Activated CD4-positive, alpha-beta T cell treated with anti-CD3 and anti-CD28 coated beads for 36 hours (primary cell): ENCODE results near the gene SPON1. TPM values are rescaled to one million over a fixed set of nuclear protein-coding genes. Genes with fewer than 3 reads are reported as not detected.
"Not testable (repeated sequence)": the region's sequence is repeated elsewhere in the genome, so short reads cannot be mapped to it uniquely, and the experiment has no call there.

ENCODE experiments used
- ATAC-seq: fragments of 200-7000 bp; cut with Tn5 transposase; one replicate; pipeline ENCODE4 v1.10.0; 2021; ENCODE audit warnings: mild to moderate bottlenecking, moderate library complexity
- CTCF ChIA-PET: fragments of 350-600 bp; sonication (Branson Sonifier 250); formaldehyde crosslinking; loops from one replicate; lab custom pipeline; 2021; ENCODE audit warnings: antibody characterized with exemption; lab: Charles Lee
- POLR2A ChIA-PET: fragments of 350-600 bp; sonication (Branson Sonifier 250); formaldehyde crosslinking; loops from one replicate; lab custom pipeline; 2021; ENCODE audit warnings: antibody characterized with exemption, inconsistent platforms; lab: Charles Lee
- DNase-seq: peaks from one replicate; pipeline ENCODE4 v3.0.0-alpha.2; 2020
- H3K27ac Mint-ChIP-seq: one replicate; pipeline ENCODE4 v1.8.0; 2021; ENCODE audit warnings: mixed read lengths
- H3K27me3 Mint-ChIP-seq: one replicate; pipeline ENCODE4 v1.8.0; 2021; ENCODE audit warnings: mixed read lengths
- H3K36me3 Mint-ChIP-seq: one replicate; pipeline ENCODE4 v1.8.0; 2021; ENCODE audit warnings: low read depth, mixed read lengths
- H3K4me1 Mint-ChIP-seq: one replicate; pipeline ENCODE4 v1.8.0; 2021; ENCODE audit warnings: mixed read lengths
- H3K4me3 Mint-ChIP-seq: one replicate; pipeline ENCODE4 v1.8.0; 2021; ENCODE audit warnings: mild to moderate bottlenecking, moderate library complexity, mixed read lengths
- H3K9me3 Mint-ChIP-seq: one replicate; pipeline ENCODE4 v1.8.0; 2021; ENCODE audit warnings: low read depth, mixed read lengths
- intact Hi-C, 2 experiments: fragments of 100-400 bp; cut with DNase I in 1 of 2; cut with micrococcal nuclease in 1 of 2; formaldehyde crosslinking; loops; one replicate each; pipeline versions ENCODE4 v1.14.2 to v1.15.1; 2022 to 2024; cut with DNase I, micrococcal nuclease
- total RNA-seq, 2 experiments: library from RNA; stranded (reverse); gene quantifications; one replicate each; pipeline ENCODE4 v1.2.3, GENCODE V29; 2021

The SPON1 gene
- total RNA-seq, 2 experiments from 2014 or later = 0.26 to 0.41 TPM

DNA sequence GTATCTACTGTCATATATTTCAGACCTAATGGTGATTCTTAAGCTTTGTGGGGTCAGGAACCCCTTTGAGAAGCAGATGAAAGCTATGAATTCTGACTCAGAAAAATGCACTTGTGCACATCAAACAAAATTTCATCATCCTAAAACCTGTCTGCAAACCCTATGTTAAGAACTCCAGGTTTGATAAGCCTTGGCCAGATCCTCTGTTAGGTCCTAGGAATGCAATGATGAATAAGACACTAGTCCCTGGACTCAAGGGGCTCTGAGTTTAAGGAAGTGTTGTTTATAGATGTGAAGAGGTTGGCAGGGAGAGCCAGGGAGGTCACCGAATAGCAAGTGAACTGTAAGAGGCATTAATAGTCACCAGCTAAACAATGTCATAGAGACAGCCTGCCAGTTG lies 103.2 kb downstream of the SPON1 start:
- DNase-seq (no peak), ATAC-seq (peak; percentile 33)
- POLR2A ChIA-PET = interaction anchor here (0.6 kb wide), 1 partner anchor 138 kb away, joined by 10 read pairs; no protein-coding TSS in a partner anchor
- no peak overlapping the region for H3K4me3 Mint-ChIP-seq
- intact Hi-C loops = no loop called here
- peak overlapping the region; percentile 52 for H3K27ac Mint-ChIP-seq
- no peaks in the 10 kb centered on the region for H3K36me3 Mint-ChIP-seq
- H3K9me3 Mint-ChIP-seq = no peaks in the 10 kb centered on the region
- CTCF ChIA-PET = interaction anchor here (1.8 kb wide), 1 partner anchor 83 kb away, joined by 6 read pairs; no protein-coding TSS in a partner anchor
- peaks cover 18% of the 10 kb centered on the region for H3K4me1 Mint-ChIP-seq
- H3K27me3 Mint-ChIP-seq = peaks cover 2% of the 10 kb centered on the region

DNA sequence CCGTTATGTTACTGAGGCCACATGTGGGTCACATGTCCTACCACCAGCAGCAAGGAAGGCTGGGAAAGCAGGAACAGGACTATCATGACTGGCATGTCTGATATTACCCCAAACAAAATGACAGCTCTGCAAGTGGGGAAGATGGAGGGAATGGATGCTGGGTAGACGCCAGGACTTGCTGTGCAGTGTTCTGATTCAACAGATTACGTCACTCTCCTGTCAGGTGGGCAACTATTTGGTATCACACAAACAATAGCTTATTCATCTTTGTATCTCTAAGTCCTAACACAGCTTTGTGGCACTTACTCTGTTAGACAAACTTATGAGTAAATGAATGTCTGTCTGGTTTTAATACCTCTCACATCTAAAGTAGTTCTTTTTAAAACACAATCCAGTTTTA lies 105.2 kb downstream of the SPON1 start:
- intact Hi-C loops = no loop called here
- no peak overlapping the region for H3K27ac Mint-ChIP-seq
- DNase-seq = no peak
- no peaks in the 10 kb centered on the region for H3K36me3 Mint-ChIP-seq
- H3K4me3 Mint-ChIP-seq = no peak overlapping the region
- no peaks in the 10 kb centered on the region for H3K9me3 Mint-ChIP-seq
- H3K27me3 Mint-ChIP-seq = peaks cover 2% of the 10 kb centered on the region
- POLR2A ChIA-PET = no interaction called here
- peaks cover 18% of the 10 kb centered on the region for H3K4me1 Mint-ChIP-seq
- ATAC-seq = no peak
- CTCF ChIA-PET = interaction anchor here (1.2 to 1.5 kb wide), 3 partner anchors 9 to 19 kb away, joined by 3 to 4 read pairs (median 4); no protein-coding TSS in a partner anchor

- no peaks in the 10 kb centered on the region for H3K27me3 Mint-ChIP-seq
- H3K9me3 Mint-ChIP-seq = no peaks in the 10 kb centered on the region
- no peaks in the 10 kb centered on the region for H3K36me3 Mint-ChIP-seq
- ChIA-PET POLR2A (no interaction called here), CTCF (no interaction called here)
- DNase-seq (no peak), ATAC-seq (no peak)
- no peak overlapping the region for H3K27ac Mint-ChIP-seq
- intact Hi-C loops = loop anchor here in 1 of 2 experiments (10.0 kb wide), 2 partner anchors 606 to 796 kb away; partner anchors contain the start of genes BMAL1 and BTBD10
- H3K4me1 Mint-ChIP-seq = peaks cover 26% of the 10 kb centered on the region
- no peak overlapping the region for H3K4me3 Mint-ChIP-seq
Observed at GRCh38 chr11:14070896-14071295, 108.4 kb downstream of the SPON1 start.

- H3K4me3 Mint-ChIP-seq = no peak overlapping the region
- H3K4me1 Mint-ChIP-seq = peaks cover 48% of the 10 kb centered on the region
- H3K27ac Mint-ChIP-seq = peak overlapping the region; percentile 2
- ATAC-seq (no peak), DNase-seq (no peak)
- ChIA-PET CTCF (interaction anchor here (0.8 kb wide), 1 partner anchor 128 kb away, joined by 3 read pairs; no protein-coding TSS in a partner anchor), POLR2A (no interaction called here)
- H3K36me3 Mint-ChIP-seq = no peaks in the 10 kb centered on the region
- intact Hi-C loops = loop anchor here (2.0 to 10.0 kb wide), 6 partner anchors 31 to 799 kb away; partner anchors contain the start of genes BMAL1 (in 1 of the 2), BTBD10 (in 1 of the 2) and FAR1 (in 1 of the 2)
- no peaks in the 10 kb centered on the region for H3K9me3 Mint-ChIP-seq
- no peaks in the 10 kb centered on the region for H3K27me3 Mint-ChIP-seq
Observed at GRCh38 chr11:14073849-14074476, 111.4 kb downstream of the SPON1 start.

DNA sequence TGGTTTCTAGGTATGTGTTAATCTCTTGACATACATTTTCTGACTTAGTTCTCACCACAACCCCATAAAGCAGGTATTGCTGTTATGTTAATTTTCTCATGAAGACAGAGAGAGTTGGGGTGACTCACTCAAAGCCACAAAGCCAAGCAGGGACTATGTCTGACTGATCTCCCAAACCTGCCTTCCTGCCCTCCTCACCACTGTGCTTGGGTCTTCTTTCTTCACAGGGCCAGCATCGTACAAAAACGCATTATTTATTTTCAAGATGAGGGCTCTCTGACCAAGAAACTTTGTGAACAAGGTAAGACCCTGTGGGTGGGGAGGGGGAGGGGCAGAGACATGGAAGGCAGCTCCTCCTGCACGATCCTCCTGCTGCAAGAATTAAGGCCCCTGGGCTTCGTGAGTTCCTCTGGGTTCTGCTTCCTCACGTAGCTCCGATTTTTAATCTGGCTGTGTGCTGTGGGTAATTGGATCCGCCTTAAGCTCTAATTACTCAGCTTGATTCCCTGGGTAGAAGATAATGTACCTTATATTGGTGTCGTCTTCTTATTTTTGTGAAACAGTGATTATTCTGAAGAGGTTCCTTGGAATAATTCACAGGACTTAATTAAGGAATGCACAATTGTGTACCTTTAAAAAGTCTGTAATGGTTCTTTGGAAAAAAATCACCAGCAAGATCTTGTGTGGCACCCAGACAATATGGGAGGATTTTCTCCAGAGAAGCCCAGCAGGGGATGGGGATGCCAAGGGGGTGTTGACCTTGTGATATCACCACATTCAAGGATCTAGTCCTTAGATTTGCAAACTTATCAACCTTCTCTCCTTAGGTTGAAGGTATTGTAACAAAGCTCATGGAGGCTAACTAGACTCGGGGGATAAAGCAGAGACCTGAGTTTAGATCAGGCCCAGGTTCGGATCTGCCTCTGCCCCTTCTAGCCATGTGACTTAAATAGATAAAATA lies 112.9 kb downstream of the SPON1 start:
- intact Hi-C loops = loop anchor here (1.0 to 10.0 kb wide), 9 partner anchors 29 to 801 kb away; partner anchors contain the start of genes BMAL1 (in 1 of the 2), BTBD10 (in 1 of the 2) and FAR1 (in 1 of the 2)
- peak; percentile 82 for DNase-seq
- CTCF ChIA-PET = interaction anchor here (0.6 to 1.4 kb wide), 6 partner anchors 14 to 742 kb away, joined by 3 to 4 read pairs (median 3); no protein-coding TSS in a partner anchor
- Mint-ChIP-seq H3K4me3 (peak overlapping the region; percentile 37), H3K9me3 (no peaks in the 10 kb centered on the region), H3K36me3 (no peaks in the 10 kb centered on the region), H3K4me1 (peaks cover 58% of the 10 kb centered on the region), H3K27ac (peak overlapping the region; percentile 37), H3K27me3 (no peaks in the 10 kb centered on the region)
- ATAC-seq = peak; percentile 96
- POLR2A ChIA-PET = no interaction called here

DNA sequence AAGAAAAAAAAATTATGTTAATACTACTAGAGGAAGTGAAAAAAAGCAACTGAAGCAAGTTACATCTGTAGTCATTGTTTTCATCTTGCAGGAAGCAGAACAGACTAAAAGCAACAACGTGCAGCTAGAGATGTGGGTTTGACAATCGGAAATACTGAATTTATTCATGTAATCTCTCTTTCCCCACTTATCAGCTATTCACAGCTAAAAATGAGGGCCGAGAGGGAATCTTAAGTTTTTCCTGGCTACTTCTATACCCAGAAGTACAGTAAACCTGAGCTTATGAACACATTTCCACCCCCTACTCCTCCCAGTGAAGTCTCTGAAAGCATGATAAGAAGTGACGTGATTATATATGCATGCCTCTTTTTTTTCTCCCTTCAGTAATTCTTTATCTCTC lies 116.5 kb downstream of the SPON1 start:
- intact Hi-C loops = loop anchor here (5.0 to 10.0 kb wide), 3 partner anchors 112 to 804 kb away; partner anchors contain the start of genes BMAL1 (in 1 of the 2) and BTBD10 (in 1 of the 2)

DNA sequence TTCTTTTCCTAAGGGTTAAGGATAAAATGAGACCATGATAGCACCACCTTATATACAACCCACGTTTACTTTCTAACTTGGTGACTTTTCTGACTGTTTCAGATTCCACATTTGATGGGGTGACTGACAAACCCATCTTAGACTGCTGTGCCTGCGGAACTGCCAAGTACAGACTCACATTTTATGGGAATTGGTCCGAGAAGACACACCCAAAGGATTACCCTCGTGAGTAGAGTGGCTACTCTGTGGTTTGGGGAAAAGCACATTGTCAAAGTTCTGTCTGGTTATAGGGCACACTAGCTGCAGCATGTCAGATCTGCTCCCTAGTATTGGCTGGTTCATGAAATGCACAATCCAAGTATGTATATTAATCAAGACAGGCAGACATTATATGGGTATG lies 117.3 kb downstream of the SPON1 start:
- Mint-ChIP-seq H3K27ac (peak overlapping the region; percentile 4), H3K36me3 (peaks cover 2% of the 10 kb centered on the region)

More for the DNA sequence above, 116.5 kb downstream of the SPON1 start:
- Mint-ChIP-seq H3K4me3 (peak overlapping the region; percentile 28), H3K36me3 (no peaks in the 10 kb centered on the region), H3K27me3 (no peaks in the 10 kb centered on the region), H3K4me1 (peaks cover 60% of the 10 kb centered on the region), H3K27ac (peak overlapping the region; percentile 69), H3K9me3 (no peaks in the 10 kb centered on the region)
- no peak for DNase-seq
- peak; percentile 32 for ATAC-seq
- CTCF ChIA-PET = interaction anchor here (1.1 to 1.4 kb wide), 3 partner anchors 25 to 70 kb away, joined by 3 to 6 read pairs (median 4); no protein-coding TSS in a partner anchor
- POLR2A ChIA-PET = no interaction called here

DNA sequence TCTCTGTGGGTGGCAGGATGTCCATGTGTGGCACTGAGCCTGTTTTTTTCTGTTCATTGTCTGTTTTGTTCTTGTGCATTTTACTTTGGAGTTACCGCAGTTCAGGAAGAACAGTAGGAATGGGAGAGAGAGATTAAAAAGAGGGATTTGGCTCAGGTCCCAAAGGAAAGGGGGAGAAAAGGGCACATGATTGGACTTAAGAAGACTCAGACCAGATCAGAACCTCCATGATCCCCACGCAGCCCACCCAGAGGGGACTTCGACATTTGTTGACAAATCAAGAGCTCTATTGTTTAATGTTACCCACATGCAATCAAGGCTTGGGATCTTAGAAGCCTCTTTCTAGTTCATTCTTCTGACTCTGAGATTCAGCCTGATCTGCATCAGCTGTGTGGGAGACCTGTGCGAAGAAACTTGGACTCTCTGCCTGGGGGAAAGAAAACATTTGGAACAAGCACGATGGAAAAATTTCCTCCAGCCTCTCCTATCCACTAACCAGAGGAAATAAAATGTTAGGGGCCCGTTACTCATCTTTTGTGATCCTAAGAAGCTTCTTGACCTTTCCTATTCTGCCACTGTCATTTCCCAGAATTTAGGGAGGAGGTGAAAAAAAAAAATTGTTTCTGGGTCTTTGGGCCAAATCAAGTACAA lies 119.2 kb downstream of the SPON1 start:
- Mint-ChIP-seq H3K4me3 (no peak overlapping the region), H3K27me3 (no peaks in the 10 kb centered on the region), H3K9me3 (no peaks in the 10 kb centered on the region), H3K4me1 (peaks cover 37% of the 10 kb centered on the region), H3K27ac (no peak overlapping the region), H3K36me3 (peaks cover 2% of the 10 kb centered on the region)
- ATAC-seq (no peak), DNase-seq (no peak)
- ChIA-PET POLR2A (no interaction called here), CTCF (interaction anchor here (1.3 kb wide), 1 partner anchor 37 kb away, joined by 3 read pairs; no protein-coding TSS in a partner anchor)
- intact Hi-C loops = no loop called here

More for the DNA sequence above, 117.3 kb downstream of the SPON1 start:
- Mint-ChIP-seq H3K9me3 (no peaks in the 10 kb centered on the region), H3K4me3 (no peak overlapping the region), H3K4me1 (peaks cover 52% of the 10 kb centered on the region), H3K27me3 (no peaks in the 10 kb centered on the region)
- no peak for ATAC-seq
- ChIA-PET CTCF (interaction anchor here (0.7 to 1.1 kb wide), 2 partner anchors 69 to 135 kb away, joined by 4 read pairs; no protein-coding TSS in a partner anchor), POLR2A (no interaction called here)
- intact Hi-C loops = loop anchor here (5.0 to 10.0 kb wide), 3 partner anchors 112 to 805 kb away; partner anchors contain the start of genes BMAL1 (in 1 of the 2) and BTBD10 (in 1 of the 2)
- DNase-seq = no peak

DNA sequence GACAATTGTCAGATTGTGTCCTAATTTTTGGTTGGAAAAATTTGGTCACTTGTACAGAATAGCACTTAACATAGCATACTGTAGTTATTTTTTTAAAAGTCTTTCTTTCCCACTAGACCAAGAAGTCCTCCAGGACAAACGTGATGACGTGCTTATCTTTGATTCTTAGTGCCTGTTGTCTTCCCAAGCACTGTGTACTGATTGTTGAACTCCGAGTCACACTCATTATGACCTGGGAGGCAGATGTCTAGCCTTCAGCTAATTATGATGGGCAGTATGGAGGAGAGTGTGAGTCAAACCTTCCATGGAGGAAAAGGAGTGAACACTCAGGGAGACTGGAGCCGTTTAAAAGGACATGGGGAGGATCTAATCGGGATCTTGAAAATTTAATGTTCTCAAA lies 119.8 kb downstream of the SPON1 start:
- no peak overlapping the region for H3K4me3 Mint-ChIP-seq
- H3K9me3 Mint-ChIP-seq = peaks cover 4% of the 10 kb centered on the region
- no peak overlapping the region for H3K27ac Mint-ChIP-seq
- CTCF ChIA-PET = interaction anchor here (1.3 kb wide), 1 partner anchor 36 kb away, joined by 3 read pairs; no protein-coding TSS in a partner anchor
- peaks cover 33% of the 10 kb centered on the region for H3K4me1 Mint-ChIP-seq
- POLR2A ChIA-PET = no interaction called here
- intact Hi-C loops = no loop called here
- no peak for DNase-seq
- ATAC-seq = no peak
- peaks cover 4% of the 10 kb centered on the region for H3K36me3 Mint-ChIP-seq
- no peaks in the 10 kb centered on the region for H3K27me3 Mint-ChIP-seq

DNA sequence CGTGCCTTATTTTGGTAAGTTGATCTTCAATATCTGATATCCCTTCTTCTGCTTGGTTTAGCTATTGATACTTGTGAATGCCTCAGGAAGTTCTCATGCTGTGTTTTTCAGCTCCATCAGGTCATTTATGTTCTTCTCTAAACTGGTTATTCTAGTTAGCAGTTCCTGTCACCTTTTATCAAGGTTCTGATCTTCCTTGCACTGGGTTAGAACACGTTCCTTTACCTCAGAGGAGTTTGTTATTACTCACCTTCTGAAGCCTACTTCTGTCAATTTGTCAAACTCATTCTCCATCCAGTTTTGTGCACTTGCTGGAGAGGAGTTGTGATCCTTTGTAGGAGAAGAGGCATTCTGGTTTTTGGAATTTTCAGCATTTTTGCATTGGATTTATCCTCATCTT lies 126.3 kb downstream of the SPON1 start:
- H3K36me3 Mint-ChIP-seq, H3K4me3 Mint-ChIP-seq, ATAC-seq, intact Hi-C loops, H3K27ac Mint-ChIP-seq, H3K27me3 Mint-ChIP-seq, DNase-seq: not testable (repeated sequence)
- CTCF ChIA-PET = interaction anchor here (1.4 kb wide), 1 partner anchor 11 kb away, joined by 3 read pairs; no protein-coding TSS in a partner anchor
- POLR2A ChIA-PET = interaction anchor here (0.6 kb wide), 1 partner anchor 52 kb away, joined by 4 read pairs; no protein-coding TSS in a partner anchor
- Mint-ChIP-seq H3K9me3 (peaks cover 14% of the 10 kb centered on the region), H3K4me1 (peaks cover 17% of the 10 kb centered on the region)
